OCI-LY7 (cell line): Measurements from ENCODE around the gene PALS1.

ENCODE experiments used
- CTCF ChIP-seq: fragments of 200-600 bp; sonication (generic); conservative IDR thresholded peaks from 2 replicates; pipeline ENCODE4 v1.5.1; 2014; ENCODE audit warnings: mild to moderate bottlenecking, antibody characterized with exemption, low read length, moderate library complexity, mixed read lengths
- EZH2phosphoT487 ChIP-seq: fragments of 200-600 bp; sonication (generic); IDR thresholded peaks from 2 replicates; pipeline ENCODE4 v1.6.1; 2018; ENCODE audit warnings: low read depth, borderline replicate concordance, mild to moderate bottlenecking, mixed run types, antibody characterized with exemption, low read length, moderate library complexity, mixed read lengths

GRCh38 chr14:67228325-67228984 lies 12.8 kb upstream of the PALS1 start:
- TF ChIP-seq CTCF: no peak
- no peak for TF ChIP-seq EZH2phosphoT487
